HepG2 (cell line): Measurements from ENCODE around the gene GRPEL2. TPM values are rescaled to one million over a fixed set of nuclear protein-coding genes. Genes with fewer than 3 reads are reported as not detected.

Source experiments
- SALL1 ChIP-seq: sonication (generic); formaldehyde crosslinking; IDR thresholded peaks from 2 replicates; pipeline ENCODE4 v1.8.0; 2022; ENCODE audit warnings: mild to moderate bottlenecking, missing genetic modification reagents
- ZIK1 ChIP-seq: sonication (generic); formaldehyde crosslinking; IDR thresholded peaks from 2 replicates; pipeline ENCODE4 v1.5.0; 2020; ENCODE audit warnings: mild to moderate bottlenecking, low read depth, missing genetic modification reagents, borderline replicate concordance
- ZKSCAN5 ChIP-seq: sonication (generic); formaldehyde crosslinking; IDR thresholded peaks from 2 replicates; pipeline ENCODE4 v1.5.1; 2020; ENCODE audit warnings: mild to moderate bottlenecking, missing genetic modification reagents
- polyA plus RNA-seq, 8 experiments: library from polyadenylated mRNA; depleted of rRNA in 3 of 8; stranded (reverse) in 7 of 8; unstranded in 1 of 8; fragments of >200 nt; fragmentation: Illumina TruSeq in 4 of 8; extraction: Trizol in 4 of 8; gene quantifications; 2 replicates each; pipeline versions ENCODE4 v1.2.1 to v1.2.3, GENCODE V29; 2011 to 2016; ENCODE audit warnings: low read depth in 4 of 8, missing spikeins in 1 of 8, mixed read lengths in 1 of 8; ENCODE audit not compliant: insufficient read depth in 1 of 8
- total RNA-seq, 5 experiments: library from RNA; depleted of rRNA; stranded (reverse); fragments of >200 nt; fragmentation: Illumina TruSeq; extraction: Trizol; gene quantifications; 2 replicates each; pipeline ENCODE4 v1.2.3, GENCODE V29; 2016; ENCODE audit warnings: low read depth in 1 of 5
- TF ChIP-seq, protein P1 (sequence below): sonication (generic); formaldehyde crosslinking; IDR thresholded peaks from 2 replicates; pipeline ENCODE4 v1.4.0; 2020; ENCODE audit warnings: missing genetic modification reagents, borderline replicate concordance
- TF ChIP-seq, protein P2 (sequence below): sonication (generic); formaldehyde crosslinking; IDR thresholded peaks from 2 replicates; pipeline ENCODE4 v1.5.1; 2020; ENCODE audit warnings: mild to moderate bottlenecking, missing genetic modification reagents
- TF ChIP-seq, protein P3 (sequence below): sonication (generic); formaldehyde crosslinking; IDR thresholded peaks from 2 replicates; pipeline ENCODE4 v1.5.0; 2020; ENCODE audit warnings: mild to moderate bottlenecking, missing genetic modification reagents, borderline replicate concordance
- TF ChIP-seq, protein P4 (sequence below): sonication (generic); formaldehyde crosslinking; IDR thresholded peaks from 2 replicates; pipeline ENCODE4 v1.9.0; 2021; ENCODE audit warnings: mild to moderate bottlenecking, missing genetic modification reagents
- TF ChIP-seq, protein P5 (sequence below): sonication (generic); formaldehyde crosslinking; IDR thresholded peaks from 2 replicates; pipeline ENCODE4 v1.8.0; 2022; ENCODE audit warnings: low read depth, missing genetic modification reagents

The GRPEL2 gene
- total and polyA plus RNA-seq, 2 of the 13 experiments (the other 11 are each of a cell fraction or from before 2014, with no cell fraction given) = 13.1 to 16.6 TPM

DNA sequence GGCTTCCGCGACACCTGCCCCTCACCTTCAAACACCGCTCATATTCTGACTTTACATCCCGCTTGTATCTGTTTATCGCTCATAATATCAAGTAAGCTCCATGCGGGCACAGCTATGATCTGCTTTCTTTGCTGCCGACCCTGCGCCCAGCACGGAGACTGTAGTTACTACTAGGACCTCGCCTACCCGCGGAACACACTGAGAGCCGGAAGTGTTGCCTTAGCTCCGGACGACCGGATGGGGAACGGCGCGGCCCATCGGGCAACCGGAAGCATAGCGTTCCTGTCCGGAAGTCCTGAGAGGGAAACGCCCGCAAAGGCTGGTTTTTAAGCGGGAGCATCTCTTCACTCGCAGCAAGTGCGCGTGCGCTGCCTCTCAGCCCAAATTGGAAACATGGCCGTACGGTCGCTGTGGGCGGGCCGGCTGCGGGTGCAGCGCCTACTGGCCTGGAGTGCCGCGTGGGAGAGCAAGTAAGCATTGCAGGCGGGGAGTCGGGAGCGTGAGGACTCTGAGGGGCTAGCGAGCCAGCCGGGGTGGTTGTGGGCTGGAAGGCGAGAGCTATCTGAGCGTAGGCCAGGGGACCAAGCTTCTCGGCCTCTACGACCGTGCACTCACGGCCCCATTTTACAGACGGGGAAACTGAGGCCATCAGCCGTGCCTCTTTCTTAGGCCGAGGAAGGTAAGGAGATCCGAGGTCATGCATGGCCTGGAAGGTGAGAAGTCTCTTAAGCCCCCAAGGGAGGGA, at the start of gene GRPEL2 (continued):
- TF ChIP-seq, protein P1, sequence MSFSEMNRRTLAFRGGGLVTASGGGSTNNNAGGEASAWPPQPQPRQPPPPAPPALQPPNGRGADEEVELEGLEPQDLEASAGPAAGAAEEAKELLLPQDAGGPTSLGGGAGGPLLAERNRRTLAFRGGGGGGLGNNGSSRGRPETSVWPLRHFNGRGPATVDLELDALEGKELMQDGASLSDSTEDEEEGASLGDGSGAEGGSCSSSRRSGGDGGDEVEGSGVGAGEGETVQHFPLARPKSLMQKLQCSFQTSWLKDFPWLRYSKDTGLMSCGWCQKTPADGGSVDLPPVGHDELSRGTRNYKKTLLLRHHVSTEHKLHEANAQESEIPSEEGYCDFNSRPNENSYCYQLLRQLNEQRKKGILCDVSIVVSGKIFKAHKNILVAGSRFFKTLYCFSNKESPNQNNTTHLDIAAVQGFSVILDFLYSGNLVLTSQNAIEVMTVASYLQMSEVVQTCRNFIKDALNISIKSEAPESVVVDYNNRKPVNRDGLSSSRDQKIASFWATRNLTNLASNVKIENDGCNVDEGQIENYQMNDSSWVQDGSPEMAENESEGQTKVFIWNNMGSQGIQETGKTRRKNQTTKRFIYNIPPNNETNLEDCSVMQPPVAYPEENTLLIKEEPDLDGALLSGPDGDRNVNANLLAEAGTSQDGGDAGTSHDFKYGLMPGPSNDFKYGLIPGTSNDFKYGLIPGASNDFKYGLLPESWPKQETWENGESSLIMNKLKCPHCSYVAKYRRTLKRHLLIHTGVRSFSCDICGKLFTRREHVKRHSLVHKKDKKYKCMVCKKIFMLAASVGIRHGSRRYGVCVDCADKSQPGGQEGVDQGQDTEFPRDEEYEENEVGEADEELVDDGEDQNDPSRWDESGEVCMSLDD = no peak
- TF ChIP-seq ZIK1 (CRISPR knock-in tag) (peak; percentile 78; the same call in 1 of the 2 replicates), SALL1 (CRISPR knock-in tag) (peak; percentile 74; the same call in 1 of the 2 replicates), ZKSCAN5 (CRISPR knock-in tag) (no peak)
- TF ChIP-seq, protein P2, sequence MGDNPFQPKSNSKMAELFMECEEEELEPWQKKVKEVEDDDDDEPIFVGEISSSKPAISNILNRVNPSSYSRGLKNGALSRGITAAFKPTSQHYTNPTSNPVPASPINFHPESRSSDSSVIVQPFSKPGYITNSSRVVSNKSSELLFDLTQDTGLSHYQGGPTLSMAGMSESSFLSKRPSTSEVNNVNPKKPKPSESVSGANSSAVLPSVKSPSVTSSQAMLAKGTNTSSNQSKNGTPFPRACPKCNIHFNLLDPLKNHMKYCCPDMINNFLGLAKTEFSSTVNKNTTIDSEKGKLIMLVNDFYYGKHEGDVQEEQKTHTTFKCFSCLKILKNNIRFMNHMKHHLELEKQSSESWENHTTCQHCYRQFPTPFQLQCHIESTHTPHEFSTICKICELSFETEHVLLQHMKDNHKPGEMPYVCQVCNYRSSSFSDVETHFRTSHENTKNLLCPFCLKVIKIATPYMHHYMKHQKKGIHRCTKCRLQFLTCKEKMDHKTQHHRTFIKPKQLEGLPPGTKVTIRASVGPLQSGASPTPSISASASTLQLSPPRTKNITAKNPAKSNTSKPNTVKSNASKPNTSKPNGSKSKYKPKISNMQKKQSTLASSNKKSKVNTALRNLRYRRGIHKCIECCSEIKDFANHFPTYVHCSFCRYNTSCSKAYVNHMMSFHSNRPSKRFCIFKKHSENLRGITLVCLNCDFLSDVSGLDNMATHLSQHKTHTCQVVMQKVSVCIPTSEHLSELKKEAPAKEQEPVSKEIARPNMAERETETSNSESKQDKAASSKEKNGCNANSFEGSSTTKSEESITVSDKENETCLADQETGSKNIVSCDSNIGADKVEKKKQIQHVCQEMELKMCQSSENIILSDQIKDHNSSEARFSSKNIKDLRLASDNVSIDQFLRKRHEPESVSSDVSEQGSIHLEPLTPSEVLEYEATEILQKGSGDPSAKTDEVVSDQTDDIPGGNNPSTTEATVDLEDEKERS = peak; percentile 86; the same call in 1 of the 2 replicates
- TF ChIP-seq, protein P3, sequence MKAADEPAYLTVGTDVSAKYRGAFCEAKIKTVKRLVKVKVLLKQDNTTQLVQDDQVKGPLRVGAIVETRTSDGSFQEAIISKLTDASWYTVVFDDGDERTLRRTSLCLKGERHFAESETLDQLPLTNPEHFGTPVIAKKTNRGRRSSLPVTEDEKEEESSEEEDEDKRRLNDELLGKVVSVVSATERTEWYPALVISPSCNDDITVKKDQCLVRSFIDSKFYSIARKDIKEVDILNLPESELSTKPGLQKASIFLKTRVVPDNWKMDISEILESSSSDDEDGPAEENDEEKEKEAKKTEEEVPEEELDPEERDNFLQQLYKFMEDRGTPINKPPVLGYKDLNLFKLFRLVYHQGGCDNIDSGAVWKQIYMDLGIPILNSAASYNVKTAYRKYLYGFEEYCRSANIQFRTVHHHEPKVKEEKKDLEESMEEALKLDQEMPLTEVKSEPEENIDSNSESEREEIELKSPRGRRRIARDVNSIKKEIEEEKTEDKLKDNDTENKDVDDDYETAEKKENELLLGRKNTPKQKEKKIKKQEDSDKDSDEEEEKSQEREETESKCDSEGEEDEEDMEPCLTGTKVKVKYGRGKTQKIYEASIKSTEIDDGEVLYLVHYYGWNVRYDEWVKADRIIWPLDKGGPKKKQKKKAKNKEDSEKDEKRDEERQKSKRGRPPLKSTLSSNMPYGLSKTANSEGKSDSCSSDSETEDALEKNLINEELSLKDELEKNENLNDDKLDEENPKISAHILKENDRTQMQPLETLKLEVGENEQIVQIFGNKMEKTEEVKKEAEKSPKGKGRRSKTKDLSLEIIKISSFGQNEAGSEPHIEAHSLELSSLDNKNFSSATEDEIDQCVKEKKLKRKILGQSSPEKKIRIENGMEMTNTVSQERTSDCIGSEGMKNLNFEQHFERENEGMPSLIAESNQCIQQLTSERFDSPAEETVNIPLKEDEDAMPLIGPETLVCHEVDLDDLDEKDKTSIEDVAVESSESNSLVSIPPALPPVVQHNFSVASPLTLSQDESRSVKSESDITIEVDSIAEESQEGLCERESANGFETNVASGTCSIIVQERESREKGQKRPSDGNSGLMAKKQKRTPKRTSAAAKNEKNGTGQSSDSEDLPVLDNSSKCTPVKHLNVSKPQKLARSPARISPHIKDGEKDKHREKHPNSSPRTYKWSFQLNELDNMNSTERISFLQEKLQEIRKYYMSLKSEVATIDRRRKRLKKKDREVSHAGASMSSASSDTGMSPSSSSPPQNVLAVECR (CRISPR knock-in tag) = peak; percentile 82; the same call in 1 of the 2 replicates
- TF ChIP-seq, protein P4, sequence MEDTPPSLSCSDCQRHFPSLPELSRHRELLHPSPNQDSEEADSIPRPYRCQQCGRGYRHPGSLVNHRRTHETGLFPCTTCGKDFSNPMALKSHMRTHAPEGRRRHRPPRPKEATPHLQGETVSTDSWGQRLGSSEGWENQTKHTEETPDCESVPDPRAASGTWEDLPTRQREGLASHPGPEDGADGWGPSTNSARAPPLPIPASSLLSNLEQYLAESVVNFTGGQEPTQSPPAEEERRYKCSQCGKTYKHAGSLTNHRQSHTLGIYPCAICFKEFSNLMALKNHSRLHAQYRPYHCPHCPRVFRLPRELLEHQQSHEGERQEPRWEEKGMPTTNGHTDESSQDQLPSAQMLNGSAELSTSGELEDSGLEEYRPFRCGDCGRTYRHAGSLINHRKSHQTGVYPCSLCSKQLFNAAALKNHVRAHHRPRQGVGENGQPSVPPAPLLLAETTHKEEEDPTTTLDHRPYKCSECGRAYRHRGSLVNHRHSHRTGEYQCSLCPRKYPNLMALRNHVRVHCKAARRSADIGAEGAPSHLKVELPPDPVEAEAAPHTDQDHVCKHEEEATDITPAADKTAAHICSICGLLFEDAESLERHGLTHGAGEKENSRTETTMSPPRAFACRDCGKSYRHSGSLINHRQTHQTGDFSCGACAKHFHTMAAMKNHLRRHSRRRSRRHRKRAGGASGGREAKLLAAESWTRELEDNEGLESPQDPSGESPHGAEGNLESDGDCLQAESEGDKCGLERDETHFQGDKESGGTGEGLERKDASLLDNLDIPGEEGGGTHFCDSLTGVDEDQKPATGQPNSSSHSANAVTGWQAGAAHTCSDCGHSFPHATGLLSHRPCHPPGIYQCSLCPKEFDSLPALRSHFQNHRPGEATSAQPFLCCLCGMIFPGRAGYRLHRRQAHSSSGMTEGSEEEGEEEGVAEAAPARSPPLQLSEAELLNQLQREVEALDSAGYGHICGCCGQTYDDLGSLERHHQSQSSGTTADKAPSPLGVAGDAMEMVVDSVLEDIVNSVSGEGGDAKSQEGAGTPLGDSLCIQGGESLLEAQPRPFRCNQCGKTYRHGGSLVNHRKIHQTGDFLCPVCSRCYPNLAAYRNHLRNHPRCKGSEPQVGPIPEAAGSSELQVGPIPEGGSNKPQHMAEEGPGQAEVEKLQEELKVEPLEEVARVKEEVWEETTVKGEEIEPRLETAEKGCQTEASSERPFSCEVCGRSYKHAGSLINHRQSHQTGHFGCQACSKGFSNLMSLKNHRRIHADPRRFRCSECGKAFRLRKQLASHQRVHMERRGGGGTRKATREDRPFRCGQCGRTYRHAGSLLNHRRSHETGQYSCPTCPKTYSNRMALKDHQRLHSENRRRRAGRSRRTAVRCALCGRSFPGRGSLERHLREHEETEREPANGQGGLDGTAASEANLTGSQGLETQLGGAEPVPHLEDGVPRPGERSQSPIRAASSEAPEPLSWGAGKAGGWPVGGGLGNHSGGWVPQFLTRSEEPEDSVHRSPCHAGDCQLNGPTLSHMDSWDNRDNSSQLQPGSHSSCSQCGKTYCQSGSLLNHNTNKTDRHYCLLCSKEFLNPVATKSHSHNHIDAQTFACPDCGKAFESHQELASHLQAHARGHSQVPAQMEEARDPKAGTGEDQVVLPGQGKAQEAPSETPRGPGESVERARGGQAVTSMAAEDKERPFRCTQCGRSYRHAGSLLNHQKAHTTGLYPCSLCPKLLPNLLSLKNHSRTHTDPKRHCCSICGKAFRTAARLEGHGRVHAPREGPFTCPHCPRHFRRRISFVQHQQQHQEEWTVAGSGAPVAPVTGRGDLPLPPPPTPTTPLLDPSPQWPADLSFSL (CRISPR knock-in tag) = no peak
- TF ChIP-seq, protein P5, sequence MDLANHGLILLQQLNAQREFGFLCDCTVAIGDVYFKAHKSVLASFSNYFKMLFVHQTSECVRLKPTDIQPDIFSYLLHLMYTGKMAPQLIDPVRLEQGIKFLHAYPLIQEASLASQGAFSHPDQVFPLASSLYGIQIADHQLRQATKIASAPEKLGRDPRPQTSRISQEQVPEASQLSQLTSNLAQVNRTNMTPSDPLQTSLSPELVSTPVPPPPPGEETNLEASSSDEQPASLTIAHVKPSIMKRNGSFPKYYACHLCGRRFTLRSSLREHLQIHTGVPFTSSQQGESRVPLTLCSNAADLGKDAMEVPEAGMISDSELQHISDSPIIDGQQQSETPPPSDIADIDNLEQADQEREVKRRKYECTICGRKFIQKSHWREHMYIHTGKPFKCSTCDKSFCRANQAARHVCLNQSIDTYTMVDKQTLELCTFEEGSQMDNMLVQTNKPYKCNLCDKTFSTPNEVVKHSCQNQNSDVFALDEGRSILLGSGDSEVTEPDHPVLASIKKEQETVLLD (CRISPR knock-in tag) = peak; percentile 88
